Peyer's patch (tissue), 4 donors: ENCODE measurements around the gene CPLX4.

ENCODE experiments used
- POLR2A ChIP-seq, 2 donors: fragments of 450-650 bp; IDR thresholded peaks; one replicate each; pipeline ENCODE4 v1.5.1; 2017; ENCODE audit warnings: antibody characterized with exemption in 2 of 2, mild to moderate bottlenecking in 2 of 2, moderate library complexity in 2 of 2
- TF ChIP-seq, protein P1 (sequence below), 6 experiments: fragments of 450-650 bp in 4 of 6; fragments of 200-600 bp in 2 of 6; sonication (generic) in 1 of 6; IDR thresholded peaks; one replicate each; pipeline ENCODE4 v1.5.1; 2017 to 2019; ENCODE audit warnings: antibody characterized with exemption in 6 of 6, mild to moderate bottlenecking in 3 of 6, moderate library complexity in 1 of 6

DNA sequence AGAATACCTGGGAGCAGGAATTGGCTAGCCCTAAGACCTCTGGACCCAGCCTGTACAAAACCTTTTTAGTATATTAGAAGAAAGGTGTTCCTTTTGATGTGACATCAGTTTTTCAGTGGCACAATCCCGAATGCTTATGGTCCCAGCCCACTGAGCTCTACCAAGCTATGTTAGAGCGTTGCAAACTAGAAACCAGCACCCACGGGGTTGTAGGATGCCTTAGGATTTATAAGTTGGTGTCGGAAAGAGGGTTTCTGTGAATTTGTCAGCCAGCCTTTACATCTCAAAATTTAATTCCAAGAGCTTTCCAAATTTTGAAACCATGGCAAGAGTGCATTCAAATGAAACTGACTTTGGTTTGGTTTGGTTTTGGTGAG, 41.1 kb upstream of the CPLX4 start:
- TF ChIP-seq, protein P1, sequence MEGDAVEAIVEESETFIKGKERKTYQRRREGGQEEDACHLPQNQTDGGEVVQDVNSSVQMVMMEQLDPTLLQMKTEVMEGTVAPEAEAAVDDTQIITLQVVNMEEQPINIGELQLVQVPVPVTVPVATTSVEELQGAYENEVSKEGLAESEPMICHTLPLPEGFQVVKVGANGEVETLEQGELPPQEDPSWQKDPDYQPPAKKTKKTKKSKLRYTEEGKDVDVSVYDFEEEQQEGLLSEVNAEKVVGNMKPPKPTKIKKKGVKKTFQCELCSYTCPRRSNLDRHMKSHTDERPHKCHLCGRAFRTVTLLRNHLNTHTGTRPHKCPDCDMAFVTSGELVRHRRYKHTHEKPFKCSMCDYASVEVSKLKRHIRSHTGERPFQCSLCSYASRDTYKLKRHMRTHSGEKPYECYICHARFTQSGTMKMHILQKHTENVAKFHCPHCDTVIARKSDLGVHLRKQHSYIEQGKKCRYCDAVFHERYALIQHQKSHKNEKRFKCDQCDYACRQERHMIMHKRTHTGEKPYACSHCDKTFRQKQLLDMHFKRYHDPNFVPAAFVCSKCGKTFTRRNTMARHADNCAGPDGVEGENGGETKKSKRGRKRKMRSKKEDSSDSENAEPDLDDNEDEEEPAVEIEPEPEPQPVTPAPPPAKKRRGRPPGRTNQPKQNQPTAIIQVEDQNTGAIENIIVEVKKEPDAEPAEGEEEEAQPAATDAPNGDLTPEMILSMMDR (IDR thresholded peaks at IDR 0.05): no peak
- no peak for TF ChIP-seq POLR2A (IDR thresholded peaks at IDR 0.05)
